ENCODE data around the gene ALOX5. TPM values are rescaled to one million over a fixed set of nuclear protein-coding genes. Genes with fewer than 3 reads are reported as not detected.

The ALOX5 gene
- total and polyA plus RNA-seq, 2 experiments from 2014 or later: 3.7 to 5.4 TPM

- H4K20me1 ChIP-seq (replicated peaks; ENCODE audit: insufficient read depth): no peaks in the 10 kb centered on the region
- no peak overlapping the region for H3K4me3 ChIP-seq
- H3K79me2 ChIP-seq (replicated peaks; ENCODE audit: insufficient read depth): no peaks in the 10 kb centered on the region
- H3K9me3 Mint-ChIP-seq: peaks cover 8% of the 10 kb centered on the region
- H3K4me1 Mint-ChIP-seq: peaks cover 38% of the 10 kb centered on the region
- no peak overlapping the region for H2AFZ ChIP-seq
- H3K27ac ChIP-seq (ENCODE audit: low read depth): 0 out of 2 replicates have a peak overlapping the region, but pooled peaks have one; percentile 17
- H3K27ac Mint-ChIP-seq: no peak overlapping the region
- peak overlapping the region; percentile 37; the same call in 1 of the 2 replicates for H3K4me2 ChIP-seq
- no peaks in the 10 kb centered on the region for H3K27me3 ChIP-seq (ENCODE audit: insufficient read depth)
- H3K4me1 ChIP-seq (ENCODE audit: insufficient read depth): peaks cover 20% of the 10 kb centered on the region
- peaks cover 2% of the 10 kb centered on the region for H3K27me3 Mint-ChIP-seq (ENCODE audit: insufficient read depth, low read depth, poor library complexity)
- no peaks in the 10 kb centered on the region for H3K36me3 ChIP-seq (ENCODE audit: insufficient read depth)
- H3F3A ChIP-seq (replicated peaks; ENCODE audit: low read depth): no peaks in the 10 kb centered on the region
- H3K36me3 Mint-ChIP-seq (ENCODE audit: low read depth): no peaks in the 10 kb centered on the region
- DNase-seq (ENCODE audit: low spot score) (no peak), ATAC-seq (no peak)
- peaks cover 3% of the 10 kb centered on the region for H3K9me2 ChIP-seq (ENCODE audit: insufficient read depth)
- no peak for TF ChIP-seq ZNF331 (CRISPR knock-in tag; IDR thresholded peaks at IDR 0.05; ENCODE audit: low read depth)
- no peak for TF ChIP-seq ZNF114 (CRISPR knock-in tag; IDR thresholded peaks at IDR 0.05)
- TF ChIP-seq EZH2 (IDR thresholded peaks at IDR 0.05; ENCODE audit: low read depth, unreplicated experiment): no peak
- TF ChIP-seq ZNF462 (CRISPR knock-in tag; IDR thresholded peaks at IDR 0.05): no peak
- no peak for TF ChIP-seq STAT1 (IDR thresholded peaks at IDR 0.05; ENCODE audit: unreplicated experiment)
- TF ChIP-seq JUNB (IDR thresholded peaks at IDR 0.05; ENCODE audit: unreplicated experiment): no peak
- no peak for TF ChIP-seq CREB1 (CRISPR knock-in tag; IDR thresholded peaks at IDR 0.05; ENCODE audit: low read depth)
- TF ChIP-seq ETS1 (IDR thresholded peaks at IDR 0.05): no peak
- no peak for TF ChIP-seq POLR2AphosphoS5 (IDR thresholded peaks at IDR 0.05; ENCODE audit: low read depth)
- H3K4me3 Mint-ChIP-seq: no peak overlapping the region
Observed at GRCh38 chr10:45407542-45407941, 33.5 kb downstream of the ALOX5 start.

All from GM23338 (cell line).